Measurements from ENCODE around the gene PDSS2. TPM values are rescaled to one million over a fixed set of nuclear protein-coding genes. Genes with fewer than 3 reads are reported as not detected.

The PDSS2 gene
- total and polyA plus RNA-seq, 2 of the 4 experiments (the other 2 are of a cell fraction), result 8.6 to 9.2 TPM

- Histone ChIP-seq H3K4me3 (ENCODE audit: insufficient read depth, low read depth, low read length) (no peak overlapping the region), H2AK5ac (ENCODE audit: low read depth, low read length) (no peak overlapping the region), H3K4me2 (ENCODE audit: low read depth, low read length) (no peak overlapping the region), H3K18ac (ENCODE audit: low read depth, low read length) (no peak overlapping the region), H2BK15ac (ENCODE audit: low read depth, low read length) (no peak overlapping the region), H4K91ac (ENCODE audit: insufficient read depth, low read depth, low read length) (no peak overlapping the region), H2AFZ (replicated peaks; ENCODE audit: low read length, poor library complexity) (no peak overlapping the region), H4K8ac (ENCODE audit: low read depth in 2 of 2, low read length in 2 of 2) (no peak overlapping the region), H4K20me1 (ENCODE audit: insufficient read depth, low read length) (no peaks in the 10 kb centered on the region), H2BK20ac (ENCODE audit: low read depth, low read length) (no peak overlapping the region), H4K5ac (ENCODE audit: low read depth, low read length) (no peak overlapping the region), H3K14ac (replicated peaks; ENCODE audit: low read depth, low read length) (no peak overlapping the region), H2BK120ac (ENCODE audit: low read depth, low read length) (no peak overlapping the region), H3K79me1 (ENCODE audit: low read depth in 1 of 2, low read length in 2 of 2) (no peaks in the 10 kb centered on the region), H3K27ac (ENCODE audit: insufficient read depth, low read length) (no peak overlapping the region), H3K36me3 (ENCODE audit: control insufficient read depth, insufficient read depth, low read length) (no peaks in the 10 kb centered on the region), H3K9me1 (ENCODE audit: insufficient read depth, low read length) (no peaks in the 10 kb centered on the region), H3K27me3 (ENCODE audit: control insufficient read depth, insufficient read depth, low read length) (no peaks in the 10 kb centered on the region), H3K4ac (ENCODE audit: low read depth, low read length) (no peak overlapping the region), H2BK5ac (ENCODE audit: low read depth, low read length, poor library complexity, severe bottlenecking) (no peak overlapping the region), H3K56ac (ENCODE audit: extremely low read depth, insufficient read depth, low read length) (no peak overlapping the region), H2AK9ac (replicated peaks; ENCODE audit: low read depth, low read length, poor library complexity) (no peak overlapping the region), H3K4me1 (ENCODE audit: control insufficient read depth, insufficient read depth, low read length) (no peaks in the 10 kb centered on the region), H3K9me3 (ENCODE audit: control insufficient read depth, insufficient read depth, low read length) (no peaks in the 10 kb centered on the region), H3K9ac (ENCODE audit: low read depth, low read length) (no peak overlapping the region), H3K23ac (ENCODE audit: low read depth, low read length) (no peak overlapping the region)
- ChIA-PET POLR2A (ENCODE audit: unreplicated experiment) (no interaction called here), CTCF (interaction anchor here (0.7 kb wide), 1 partner anchor 23 kb away, joined by 3 read pairs; no protein-coding TSS in a partner anchor)
- in situ Hi-C loops (cut with MboI; ENCODE audit: low sequenced_read_pairs), result no loop called here
- no peak for DNase-seq
- dilution Hi-C loops (cut with HindIII; ENCODE audit: low sequenced_read_pairs, unreplicated experiment), result no loop called here
- BruUV-seq (replicated peaks), result no TSS peak
- ATAC-seq (ENCODE audit: low read depth), result peak; percentile 56
- no peak for TF ChIP-seq RCOR1 (IDR thresholded peaks at IDR 0.05; ENCODE audit: insufficient replicate concordance, low read length)
- TF ChIP-seq FOS (IDR thresholded peaks at IDR 0.05; ENCODE audit: low read depth, low read length), result no peak
- no peak for TF ChIP-seq RFX5 (IDR thresholded peaks at IDR 0.05; ENCODE audit: low read depth, low read length)
- TF ChIP-seq MAZ (IDR thresholded peaks at IDR 0.05; ENCODE audit: borderline replicate concordance, low read depth, low read length), result no peak
- no peak for TF ChIP-seq MAFK (IDR thresholded peaks at IDR 0.05; ENCODE audit: low read depth, low read length)
- peak; percentile 59 for TF ChIP-seq RAD21 (IDR thresholded peaks at IDR 0.05; ENCODE audit: low read length)
- TF ChIP-seq, protein P1, sequence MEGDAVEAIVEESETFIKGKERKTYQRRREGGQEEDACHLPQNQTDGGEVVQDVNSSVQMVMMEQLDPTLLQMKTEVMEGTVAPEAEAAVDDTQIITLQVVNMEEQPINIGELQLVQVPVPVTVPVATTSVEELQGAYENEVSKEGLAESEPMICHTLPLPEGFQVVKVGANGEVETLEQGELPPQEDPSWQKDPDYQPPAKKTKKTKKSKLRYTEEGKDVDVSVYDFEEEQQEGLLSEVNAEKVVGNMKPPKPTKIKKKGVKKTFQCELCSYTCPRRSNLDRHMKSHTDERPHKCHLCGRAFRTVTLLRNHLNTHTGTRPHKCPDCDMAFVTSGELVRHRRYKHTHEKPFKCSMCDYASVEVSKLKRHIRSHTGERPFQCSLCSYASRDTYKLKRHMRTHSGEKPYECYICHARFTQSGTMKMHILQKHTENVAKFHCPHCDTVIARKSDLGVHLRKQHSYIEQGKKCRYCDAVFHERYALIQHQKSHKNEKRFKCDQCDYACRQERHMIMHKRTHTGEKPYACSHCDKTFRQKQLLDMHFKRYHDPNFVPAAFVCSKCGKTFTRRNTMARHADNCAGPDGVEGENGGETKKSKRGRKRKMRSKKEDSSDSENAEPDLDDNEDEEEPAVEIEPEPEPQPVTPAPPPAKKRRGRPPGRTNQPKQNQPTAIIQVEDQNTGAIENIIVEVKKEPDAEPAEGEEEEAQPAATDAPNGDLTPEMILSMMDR (conservative IDR thresholded peaks at IDR 0.05; ENCODE audit: low read depth, low read length), result peak; percentile 61
- TF ChIP-seq, protein P2, sequence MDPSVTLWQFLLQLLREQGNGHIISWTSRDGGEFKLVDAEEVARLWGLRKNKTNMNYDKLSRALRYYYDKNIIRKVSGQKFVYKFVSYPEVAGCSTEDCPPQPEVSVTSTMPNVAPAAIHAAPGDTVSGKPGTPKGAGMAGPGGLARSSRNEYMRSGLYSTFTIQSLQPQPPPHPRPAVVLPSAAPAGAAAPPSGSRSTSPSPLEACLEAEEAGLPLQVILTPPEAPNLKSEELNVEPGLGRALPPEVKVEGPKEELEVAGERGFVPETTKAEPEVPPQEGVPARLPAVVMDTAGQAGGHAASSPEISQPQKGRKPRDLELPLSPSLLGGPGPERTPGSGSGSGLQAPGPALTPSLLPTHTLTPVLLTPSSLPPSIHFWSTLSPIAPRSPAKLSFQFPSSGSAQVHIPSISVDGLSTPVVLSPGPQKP (IDR thresholded peaks at IDR 0.05; ENCODE audit: borderline replicate concordance, low read depth, low read length), result no peak
- TF ChIP-seq NFE2L2 (IDR thresholded peaks at IDR 0.05; ENCODE audit: low read depth, low read length), result no peak
- TF ChIP-seq USF2 (IDR thresholded peaks at IDR 0.05; ENCODE audit: low read depth, low read length), result no peak
- no peak for TF ChIP-seq CHD1 (IDR thresholded peaks at IDR 0.05; ENCODE audit: low read depth, low read length)
- TF ChIP-seq CEBPB (IDR thresholded peaks at IDR 0.05; ENCODE audit: low read depth, low read length), result no peak
- no peak for TF ChIP-seq BHLHE40 (IDR thresholded peaks at IDR 0.05; ENCODE audit: low read depth, low read length)
- no peak for TF ChIP-seq POLR2A (IDR thresholded peaks at IDR 0.05; ENCODE audit: low read depth, low read length)
- TF ChIP-seq MXI1 (IDR thresholded peaks at IDR 0.05; ENCODE audit: borderline replicate concordance, low read depth, low read length), result no peak
- TF ChIP-seq SMC3 (IDR thresholded peaks at IDR 0.05; ENCODE audit: low read depth, low read length), result peak; percentile 77
- intact Hi-C loops (cut with micrococcal nuclease), result loop anchor here (2.0 to 10.0 kb wide), 6 partner anchors 192 to 715 kb away; partner anchors contain the start of genes PDSS2 and SOBP
- 80% methylated on average over 1 of the region's 8 CpGs; no CpG with 5 or more reads in 1 of the 2 experiments for WGBS, 2 experiments (ENCODE audit: extremely low coverage in 2 of 2, insufficient read length in 1 of 2)
Measured at GRCh38 chr6:107132330-107132954, 326.9 kb downstream of the PDSS2 start.

Data from IMR-90 (cell line).